Dermis microvascular lymphatic vessel endothelial cell (primary cell): ENCODE measurements around the gene COG4. TPM values are rescaled to one million over a fixed set of nuclear protein-coding genes. Genes with fewer than 3 reads are reported as not detected.
A peak's percentile ranks its signal among the peaks of the same experiment; 100 is the strongest.

Experiments used
- DNase-seq, 2 donors: peaks; one replicate each; pipeline versions ENCODE4 v3.0.0 to v3.0.0-alpha.2; 2010; ENCODE audit warnings: low read depth in 2 of 2
- total RNA-seq: library from RNA; depleted of rRNA; stranded (reverse); fragments of >200 nt; gene quantifications from 2 replicates; pipeline ENCODE4 v1.2.1, GENCODE V29; 2014

Gene COG4
- total RNA-seq, 1 donor from 2014 or later = 63.2 TPM

GRCh38 chr16:70480127-70481105 lies 42.9 kb downstream of the COG4 start:
- DNase-seq = no peak

GRCh38 chr16:70478912-70479341 lies 44.4 kb downstream of the COG4 start:
- peak in 1 of 2 donors; percentile 37 for DNase-seq

- DNase-seq = no peak
Measured at GRCh38 chr16:70478169-70478568, 45.2 kb downstream of the COG4 start.

GRCh38 chr16:70476272-70477020 lies 46.9 kb downstream of the COG4 start:
- DNase-seq = peak; percentile 30 to 78

- no peak for DNase-seq
Measured at GRCh38 chr16:70475054-70475871, 48.1 kb downstream of the COG4 start.

- DNase-seq = no peak
Measured at GRCh38 chr16:70474320-70475053, 48.9 kb downstream of the COG4 start.

- DNase-seq = no peak
Measured at GRCh38 chr16:70473446-70474319, 49.7 kb downstream of the COG4 start.

- DNase-seq = no peak
Measured at GRCh38 chr16:70472786-70473433, 50.4 kb downstream of the COG4 start.

GRCh38 chr16:70470927-70471341 lies 52.4 kb downstream of the COG4 start:
- DNase-seq = peak in 1 of 2 donors; percentile 42

- DNase-seq = no peak
Measured at GRCh38 chr16:70470141-70470926, 53.0 kb downstream of the COG4 start.

- DNase-seq = no peak
Measured at GRCh38 chr16:70468776-70469525, 54.4 kb downstream of the COG4 start.

GRCh38 chr16:70467608-70468007 lies 55.7 kb downstream of the COG4 start:
- DNase-seq = no peak

GRCh38 chr16:70467113-70467512 lies 56.2 kb downstream of the COG4 start:
- DNase-seq = no peak

GRCh38 chr16:70466805-70467076 lies 56.6 kb downstream of the COG4 start:
- no peak for DNase-seq

GRCh38 chr16:70465999-70466804 lies 57.2 kb downstream of the COG4 start:
- DNase-seq = no peak

GRCh38 chr16:70463235-70463634 lies 60.1 kb downstream of the COG4 start:
- DNase-seq = no peak

GRCh38 chr16:70460737-70461261 lies 62.6 kb downstream of the COG4 start:
- DNase-seq = peak in 1 of 2 donors; percentile 82
